ENCODE measurements around the gene TRIM26. TPM values are rescaled to one million over a fixed set of nuclear protein-coding genes. Genes with fewer than 3 reads are reported as not detected.
"Not testable (repeated sequence)": the region's sequence is repeated elsewhere in the genome, so short reads cannot be mapped to it uniquely, and the experiment has no call there.

The TRIM26 gene
- total and polyA plus RNA-seq, 2 donors (not counting 3 experiments of a cell fraction or from before 2014, with no cell fraction given) = 30.4 to 34.5 TPM

GRCh38 chr6:30223339-30223738, 10.1 kb upstream of the TRIM26 start:
- CTCF ChIA-PET = no interaction called here
- dilution Hi-C loops (cut with MboI; ENCODE audit: extremely low pct_ligation_motif_present, low sequenced_read_pairs) = no loop called here
- POLR2A ChIA-PET = no interaction called here

GRCh38 chr6:30221956-30222355, 8.8 kb upstream of the TRIM26 start:
- dilution Hi-C loops (cut with MboI; ENCODE audit: extremely low pct_ligation_motif_present, low sequenced_read_pairs); H3K9ac ChIP-seq (replicated peaks; ENCODE audit: extremely low read depth, insufficient read depth, low read length); H3K4me3 ChIP-seq (replicated peaks in 1 of 3; ENCODE audit: insufficient read depth in 1 of 3, low read depth in 1 of 3, low read length in 3 of 3); BruUV-seq (replicated peaks); FAIRE-seq; H3K9me1 ChIP-seq (replicated peaks; ENCODE audit: control insufficient read depth, extremely low read depth, insufficient read depth, low read length); POLR2A ChIA-PET; H3K79me2 ChIP-seq (ENCODE audit: control insufficient read depth, insufficient read depth, low read length); DNase-seq (ENCODE audit: low read depth, low spot score); H3K4me2 ChIP-seq (ENCODE audit: insufficient read depth, low read length); H2AFZ ChIP-seq (ENCODE audit: low read depth, low read length); H4K20me1 ChIP-seq (replicated peaks; ENCODE audit: control insufficient read depth, extremely low read depth, insufficient read depth, low read length); H3K4me1 ChIP-seq (ENCODE audit: control insufficient read depth, extremely low read depth, insufficient read depth, low read length); H3K27ac ChIP-seq (ENCODE audit: insufficient read depth, low read depth, low read length); intact Hi-C loops (cut with micrococcal nuclease); H3K36me3 ChIP-seq (ENCODE audit: control insufficient read depth in 2 of 2, extremely low read depth in 1 of 2, insufficient read depth in 2 of 2, low read length in 2 of 2); CTCF ChIA-PET; H3K27me3 ChIP-seq (ENCODE audit: control insufficient read depth in 2 of 2, insufficient read depth in 2 of 2, low read length in 2 of 2); H3K9me3 ChIP-seq (replicated peaks; ENCODE audit: control insufficient read depth, insufficient read depth, low read length): not testable (repeated sequence)

More at GRCh38 chr6:30223339-30223738, 10.1 kb upstream of the TRIM26 start:
- no peaks in the 10 kb centered on the region for H4K20me1 ChIP-seq (replicated peaks; ENCODE audit: control insufficient read depth, extremely low read depth, insufficient read depth, low read length)
- H3K9me3 ChIP-seq (replicated peaks; ENCODE audit: control insufficient read depth, insufficient read depth, low read length) = no peaks in the 10 kb centered on the region
- no peak for TF ChIP-seq GATA2 (IDR thresholded peaks at IDR 0.05; ENCODE audit: insufficient read depth, insufficient read length, low read depth, low read length)
- no peak for TF ChIP-seq POLR2AphosphoS5 (IDR thresholded peaks at IDR 0.05; ENCODE audit: insufficient read depth, low read depth, low read length)
- TF ChIP-seq MYC (IDR thresholded peaks at IDR 0.05; ENCODE audit: low read depth, low read length) = no peak
- TF ChIP-seq CTCF (IDR thresholded peaks at IDR 0.05; ENCODE audit: extremely low read depth in 1 of 2, insufficient read depth in 1 of 2, low read depth in 1 of 2, low read length in 2 of 2) = no peak
- TF ChIP-seq POLR2A (IDR thresholded peaks at IDR 0.05; ENCODE audit: low read depth, low read length) = no peak
- no peak for TF ChIP-seq MAX (IDR thresholded peaks at IDR 0.05; ENCODE audit: insufficient read depth, insufficient read length)
- no peak for TF ChIP-seq JUN (IDR thresholded peaks at IDR 0.05; ENCODE audit: borderline replicate concordance, insufficient read depth, insufficient read length, low read depth)
- TF ChIP-seq FOS (IDR thresholded peaks at IDR 0.05; ENCODE audit: borderline replicate concordance, insufficient read depth, low read length) = no peak
- TF ChIP-seq EZH2 (IDR thresholded peaks at IDR 0.05; ENCODE audit: borderline replicate concordance, low read depth, low read length, severe bottlenecking) = no peak
- H3K4me3 ChIP-seq (replicated peaks in 1 of 3; ENCODE audit: insufficient read depth in 1 of 3, low read depth in 1 of 3, low read length in 3 of 3) = no peak overlapping the region
- H3K36me3 ChIP-seq (ENCODE audit: control insufficient read depth in 2 of 2, extremely low read depth in 1 of 2, insufficient read depth in 2 of 2, low read length in 2 of 2) = no peaks in the 10 kb centered on the region
- peaks cover 3 to 4% of the 10 kb centered on the region in 2 experiments for H3K27me3 ChIP-seq (ENCODE audit: control insufficient read depth in 2 of 2, insufficient read depth in 2 of 2, low read length in 2 of 2)
- no peak for FAIRE-seq
- no peaks in the 10 kb centered on the region for H3K9me1 ChIP-seq (replicated peaks; ENCODE audit: control insufficient read depth, extremely low read depth, insufficient read depth, low read length)
- intact Hi-C loops (cut with micrococcal nuclease) = no loop called here
- no peak overlapping the region for H3K4me2 ChIP-seq (ENCODE audit: insufficient read depth, low read length)
- BruUV-seq (replicated peaks) = no TSS peak
- H3K9ac ChIP-seq (replicated peaks; ENCODE audit: extremely low read depth, insufficient read depth, low read length) = no peak overlapping the region
- no peak for DNase-seq (ENCODE audit: low read depth, low spot score)
- H3K4me1 ChIP-seq (ENCODE audit: control insufficient read depth, extremely low read depth, insufficient read depth, low read length) = no peaks in the 10 kb centered on the region
- no peaks in the 10 kb centered on the region for H3K79me2 ChIP-seq (ENCODE audit: control insufficient read depth, insufficient read depth, low read length)
- no peak overlapping the region for H2AFZ ChIP-seq (ENCODE audit: low read depth, low read length)
- H3K27ac ChIP-seq (ENCODE audit: insufficient read depth, low read depth, low read length) = no peak overlapping the region

GRCh38 chr6:30221395-30221794, 8.2 kb upstream of the TRIM26 start:
- H3K4me1 ChIP-seq (ENCODE audit: control insufficient read depth, extremely low read depth, insufficient read depth, low read length); H4K20me1 ChIP-seq (replicated peaks; ENCODE audit: control insufficient read depth, extremely low read depth, insufficient read depth, low read length); H3K9me3 ChIP-seq (replicated peaks; ENCODE audit: control insufficient read depth, insufficient read depth, low read length); H3K27me3 ChIP-seq (ENCODE audit: control insufficient read depth in 2 of 2, insufficient read depth in 2 of 2, low read length in 2 of 2); H3K4me3 ChIP-seq (replicated peaks in 1 of 3; ENCODE audit: insufficient read depth in 1 of 3, low read depth in 1 of 3, low read length in 3 of 3); intact Hi-C loops (cut with micrococcal nuclease); H3K36me3 ChIP-seq (ENCODE audit: control insufficient read depth in 2 of 2, extremely low read depth in 1 of 2, insufficient read depth in 2 of 2, low read length in 2 of 2); H2AFZ ChIP-seq (ENCODE audit: low read depth, low read length); dilution Hi-C loops (cut with MboI; ENCODE audit: extremely low pct_ligation_motif_present, low sequenced_read_pairs); BruUV-seq (replicated peaks); DNase-seq (ENCODE audit: low read depth, low spot score); FAIRE-seq; H3K9ac ChIP-seq (replicated peaks; ENCODE audit: extremely low read depth, insufficient read depth, low read length); H3K27ac ChIP-seq (ENCODE audit: insufficient read depth, low read depth, low read length); H3K4me2 ChIP-seq (ENCODE audit: insufficient read depth, low read length); POLR2A ChIA-PET; H3K9me1 ChIP-seq (replicated peaks; ENCODE audit: control insufficient read depth, extremely low read depth, insufficient read depth, low read length); H3K79me2 ChIP-seq (ENCODE audit: control insufficient read depth, insufficient read depth, low read length): not testable (repeated sequence)
- CTCF ChIA-PET = interaction anchor here (1.3 to 2.7 kb wide), 2 partner anchors 13 to 17 kb away, joined by 4 to 16 read pairs; no protein-coding TSS in a partner anchor
